BLaER1 treated with 17β-estradiol and CSF1 and Interleukin-3, amounts not matched to agents 10 nM and 100 nM (cell line): Measurements from ENCODE around the gene SLC25A42.

Experiments used
- H3K27ac ChIP-seq, 11 experiments: shearing (Covaris generic); formaldehyde crosslinking; 2 replicates each; pipeline ENCODE4 v1.8.1; 2022
- H3K27me3 ChIP-seq, 11 experiments: shearing (Covaris generic); formaldehyde crosslinking; 2 replicates each; pipeline ENCODE4 v1.8.1; 2022
- H3K36me3 ChIP-seq, 11 experiments: shearing (Covaris generic); formaldehyde crosslinking; 2 replicates each; pipeline ENCODE4 v1.8.1; 2022
- H3K4me1 ChIP-seq, 10 experiments: shearing (Covaris generic); formaldehyde crosslinking; 2 replicates each; pipeline ENCODE4 v1.8.1; 2022
- H3K4me2 ChIP-seq, 11 experiments: shearing (Covaris generic); formaldehyde crosslinking; 2 replicates each; pipeline ENCODE4 v1.8.1; 2022
- H3K4me3 ChIP-seq, 10 experiments: shearing (Covaris generic); formaldehyde crosslinking; 2 replicates each; pipeline ENCODE4 v1.8.1; 2022
- H3K9ac ChIP-seq, 11 experiments: shearing (Covaris generic); formaldehyde crosslinking; 2 replicates each; pipeline ENCODE4 v1.8.1; 2022
- H3K9me3 ChIP-seq, 11 experiments: shearing (Covaris generic); formaldehyde crosslinking; replicated peaks in 1 of 11; 2 replicates each; pipeline ENCODE4 v1.8.1; 2022
- H4K20me1 ChIP-seq, 11 experiments: shearing (Covaris generic); formaldehyde crosslinking; 2 replicates each; pipeline ENCODE4 v1.8.1; 2022
- Cebpa-rat ChIP-seq, 11 experiments: shearing (Covaris generic); IDR thresholded peaks; 2 replicates each; pipeline ENCODE4 v1.8.1; 2022

The SLC25A42 gene

GRCh38 chr19:19031891-19032290, 31.9 kb upstream of the SLC25A42 start:
- H3K27ac ChIP-seq = peak overlapping the region in 9 of 11 experiments; percentile 93 to 100 (median 98); a peak in 16 of 22 replicates
- H3K4me1 ChIP-seq = peaks cover 33 to 48% (median 41%) of the 10 kb centered on the region in 10 experiments
- H4K20me1 ChIP-seq = peaks cover 36 to 80% (median 72%) of the 10 kb centered on the region in 11 experiments; a peak in 21 of 22 replicates
- H3K36me3 ChIP-seq = peaks cover 41 to 70% (median 63%) of the 10 kb centered on the region in 11 experiments
- TF ChIP-seq Cebpa-rat (IDR thresholded peaks at IDR 0.05) = no peak
- H3K9me3 ChIP-seq = peaks cover 0 to 8% (median 3%) of the 10 kb centered on the region in 11 experiments; a peak in 14 of 22 replicates
- H3K4me3 ChIP-seq = peak overlapping the region; percentile 82 to 100 (median 95)
- peak overlapping the region; percentile 96 to 100 (median 98) for H3K9ac ChIP-seq
- no peaks in the 10 kb centered on the region for H3K27me3 ChIP-seq
- peak overlapping the region; percentile 74 to 95 (median 88) for H3K4me2 ChIP-seq

- Histone ChIP-seq H4K20me1 (peaks cover 30 to 80% (median 69%) of the 10 kb centered on the region in 11 experiments; a peak in 21 of 22 replicates), H3K4me2 (peak overlapping the region; percentile 74 to 95 (median 88)), H3K36me3 (peaks cover 40 to 70% (median 63%) of the 10 kb centered on the region in 11 experiments), H3K4me3 (peak overlapping the region; percentile 82 to 100 (median 95)), H3K9ac (peak overlapping the region; percentile 96 to 100 (median 98)), H3K27ac (peak overlapping the region; percentile 90 to 100 (median 98)), H3K27me3 (no peaks in the 10 kb centered on the region), H3K4me1 (peaks cover 33 to 48% (median 41%) of the 10 kb centered on the region in 10 experiments), H3K9me3 (peaks cover 1 to 15% (median 10%) of the 10 kb centered on the region in 11 experiments; a peak in 21 of 22 replicates)
- no peak for TF ChIP-seq Cebpa-rat (IDR thresholded peaks at IDR 0.05)
Measured at GRCh38 chr19:19032420-19033175, 31.2 kb upstream of the SLC25A42 start.

- no peak for TF ChIP-seq Cebpa-rat (IDR thresholded peaks at IDR 0.05)
- peaks cover 40 to 70% (median 63%) of the 10 kb centered on the region in 11 experiments for H3K36me3 ChIP-seq
- peaks cover 6 to 20% (median 15%) of the 10 kb centered on the region in 11 experiments; a peak in 21 of 22 replicates for H3K9me3 ChIP-seq
- peak overlapping the region; percentile 96 to 100 (median 98) for H3K9ac ChIP-seq
- no peaks in the 10 kb centered on the region for H3K27me3 ChIP-seq
- H3K4me3 ChIP-seq = peak overlapping the region; percentile 82 to 100 (median 95)
- H3K27ac ChIP-seq = peak overlapping the region; percentile 90 to 100 (median 98)
- H4K20me1 ChIP-seq = peaks cover 25 to 80% (median 68%) of the 10 kb centered on the region in 11 experiments; a peak in 21 of 22 replicates
- H3K4me2 ChIP-seq = peak overlapping the region; percentile 74 to 95 (median 88)
- H3K4me1 ChIP-seq = peaks cover 33 to 48% (median 41%) of the 10 kb centered on the region in 10 experiments
Measured at GRCh38 chr19:19033176-19033425, 30.7 kb upstream of the SLC25A42 start.

GRCh38 chr19:19033426-19034203, 30.2 kb upstream of the SLC25A42 start, which contains the start of the genes ARMC6 and SUGP2:
TSS of gene ARMC6 (plus strand) at chr19:19033603. CDS start at chr19:19034210, 607 bp downstream.
TSS of gene SUGP2 (minus strand) at chr19:19033517. CDS start at chr19:19031071, 2,446 bp downstream.
- peaks cover 21 to 80% (median 63%) of the 10 kb centered on the region in 11 experiments; a peak in 21 of 22 replicates for H4K20me1 ChIP-seq

GRCh38 chr19:19034204-19034624, 29.6 kb upstream of the SLC25A42 start:
- peaks cover 36 to 52% (median 45%) of the 10 kb centered on the region in 10 experiments for H3K4me1 ChIP-seq
- H3K4me3 ChIP-seq = peak overlapping the region; percentile 82 to 100 (median 95)
- H3K4me2 ChIP-seq = peak overlapping the region; percentile 81 to 99 (median 94)
- peak overlapping the region; percentile 90 to 100 (median 98) for H3K27ac ChIP-seq
- H3K9ac ChIP-seq = peak overlapping the region; percentile 96 to 100 (median 98)
- no peaks in the 10 kb centered on the region for H3K27me3 ChIP-seq
- H4K20me1 ChIP-seq = peaks cover 20 to 80% (median 62%) of the 10 kb centered on the region in 11 experiments; a peak in 21 of 22 replicates
- H3K9me3 ChIP-seq = peaks cover 7 to 25% (median 17%) of the 10 kb centered on the region in 11 experiments; a peak in 21 of 22 replicates
- no peak for TF ChIP-seq Cebpa-rat (IDR thresholded peaks at IDR 0.05)
- peaks cover 40 to 70% (median 63%) of the 10 kb centered on the region in 11 experiments for H3K36me3 ChIP-seq

More at GRCh38 chr19:19033426-19034203, 30.2 kb upstream of the SLC25A42 start, which contains the start of the genes ARMC6 and SUGP2:
- Histone ChIP-seq H3K4me1 (peaks cover 33 to 48% (median 43%) of the 10 kb centered on the region in 10 experiments), H3K27me3 (no peaks in the 10 kb centered on the region), H3K4me2 (peak within 1 kb of the TSS; percentile 81 to 99 (median 94)), H3K27ac (peak within 1 kb of the TSS; percentile 90 to 100 (median 98)), H3K9me3 (peaks cover 7 to 25% (median 17%) of the 10 kb centered on the region in 11 experiments; a peak in 21 of 22 replicates), H3K4me3 (peak within 1 kb of the TSS; percentile 82 to 100 (median 95)), H3K36me3 (peaks cover 40 to 70% (median 63%) of the 10 kb centered on the region in 11 experiments), H3K9ac (peak within 1 kb of the TSS; percentile 96 to 100 (median 98))
- peak; percentile 43 to 93 (median 81); a peak in 19 of 22 replicates for TF ChIP-seq Cebpa-rat (IDR thresholded peaks at IDR 0.05)

- Histone ChIP-seq H3K36me3 (peaks cover 48 to 95% (median 73%) of the 10 kb centered on the region in 11 experiments), H3K9ac (peak overlapping the region in 8 of 11 experiments; percentile 6 to 53 (median 40); a peak in 13 of 22 replicates), H4K20me1 (peaks cover 0 to 100% (median 82%) of the 10 kb centered on the region in 11 experiments; a peak in 19 of 22 replicates), H3K4me1 (peaks cover 23 to 44% (median 36%) of the 10 kb centered on the region in 10 experiments), H3K9me3 (peaks cover 7 to 25% (median 17%) of the 10 kb centered on the region in 11 experiments; a peak in 21 of 22 replicates), H3K4me3 (no peak overlapping the region), H3K27me3 (no peaks in the 10 kb centered on the region), H3K27ac (peak overlapping the region in 9 of 11 experiments; percentile 14 to 77 (median 58); a peak in 16 of 22 replicates), H3K4me2 (peak overlapping the region; percentile 20 to 68 (median 58))
- peak in 3 of 11 experiments; percentile 24 to 41 (median 39); a peak in 1 of 22 replicates for TF ChIP-seq Cebpa-rat (IDR thresholded peaks at IDR 0.05)
Measured at GRCh38 chr19:19039901-19040300, 23.9 kb upstream of the SLC25A42 start.

GRCh38 chr19:19040417-19040816, 23.4 kb upstream of the SLC25A42 start:
- Histone ChIP-seq H3K27ac (peak overlapping the region in 8 of 11 experiments; percentile 41 to 77 (median 61); a peak in 16 of 22 replicates), H3K9ac (peak overlapping the region in 4 of 11 experiments; percentile 33 to 51 (median 47); a peak in 6 of 22 replicates), H4K20me1 (peaks cover 0 to 100% (median 79%) of the 10 kb centered on the region in 11 experiments; a peak in 19 of 22 replicates), H3K4me2 (peak overlapping the region in 9 of 11 experiments; percentile 27 to 68 (median 62); a peak in 17 of 22 replicates), H3K27me3 (no peaks in the 10 kb centered on the region), H3K36me3 (peaks cover 52 to 97% (median 79%) of the 10 kb centered on the region in 11 experiments), H3K9me3 (peaks cover 7 to 25% (median 17%) of the 10 kb centered on the region in 11 experiments; a peak in 21 of 22 replicates), H3K4me3 (no peak overlapping the region), H3K4me1 (peaks cover 18 to 39% (median 31%) of the 10 kb centered on the region in 10 experiments)
- no peak for TF ChIP-seq Cebpa-rat (IDR thresholded peaks at IDR 0.05)
